IMR-90 (cell line): ENCODE results near the gene HINT3. TPM values are rescaled to one million over a fixed set of nuclear protein-coding genes. Genes with fewer than 3 reads are reported as not detected.

Source experiments
- ATAC-seq: fragments of 200-7000 bp; cut with Tn5 transposase; 2 replicates; pipeline ENCODE4 v1.9.1; 2020; ENCODE audit warnings: low read depth, mild to moderate bottlenecking, moderate library complexity
- BruUV-seq: library from RNA; stranded (reverse); fragments of 400-500 nt; replicated peaks from 2 replicates; lab custom pipeline; 2021; lab: Mats Ljungman, UMichigan
- CTCF ChIA-PET: fragments of 300-600 bp; formaldehyde crosslinking; extraction: SDS; loops from one replicate; lab custom pipeline; 2021; ENCODE audit warnings: antibody characterized with exemption; lab: Yijun Ruan, JAX
- POLR2A ChIA-PET: fragments of 300-600 bp; sonication (Branson Sonifier 250); formaldehyde crosslinking; loops from one replicate; lab custom pipeline; 2022; ENCODE audit warnings: antibody characterized with exemption; ENCODE audit not compliant: unreplicated experiment; lab: Charles Lee
- DNase-seq: peaks from one replicate; pipeline ENCODE4 v3.0.0; 2013
- H2AFZ ChIP-seq: replicated peaks from 2 replicates; pipeline ENCODE3; 2013; ENCODE audit warnings: low read length, mild to moderate bottlenecking; ENCODE audit not compliant: poor library complexity
- H2AK5ac ChIP-seq: 2 replicates; pipeline ENCODE4 v1.6.1; 2013; ENCODE audit warnings: low read depth, low read length, inconsistent platforms
- H2AK9ac ChIP-seq: replicated peaks from 2 replicates; pipeline ENCODE3; 2013; ENCODE audit warnings: mild to moderate bottlenecking, low read depth, low read length, moderate library complexity; ENCODE audit not compliant: poor library complexity
- H2BK120ac ChIP-seq: 2 replicates; pipeline ENCODE4 v1.6.1; 2013; ENCODE audit warnings: low read depth, low read length, inconsistent platforms
- H2BK15ac ChIP-seq: 3 replicates; pipeline ENCODE4 v1.6.1; 2013; ENCODE audit warnings: low read depth, low read length, inconsistent platforms
- H2BK20ac ChIP-seq: 2 replicates; pipeline ENCODE4 v1.6.1; 2013; ENCODE audit warnings: low read depth, mild to moderate bottlenecking, inconsistent platforms, low read length, moderate library complexity
- H2BK5ac ChIP-seq: 2 replicates; pipeline ENCODE4 v1.6.1; 2013; ENCODE audit warnings: mild to moderate bottlenecking, low read depth, low read length, inconsistent platforms; ENCODE audit not compliant: poor library complexity, severe bottlenecking
- H3K14ac ChIP-seq: replicated peaks from 2 replicates; pipeline ENCODE4 v1.6.1; 2013; ENCODE audit warnings: low read depth, low read length, inconsistent platforms
- H3K18ac ChIP-seq: 2 replicates; pipeline ENCODE4 v1.6.1; 2013; ENCODE audit warnings: low read depth, low read length, control low read depth
- H3K23ac ChIP-seq: 2 replicates; pipeline ENCODE4 v1.6.1; 2013; ENCODE audit warnings: low read depth, low read length, inconsistent platforms
- H3K27ac ChIP-seq: 2 replicates; pipeline ENCODE4 v1.5.1; 2013; ENCODE audit warnings: mild to moderate bottlenecking, control low read depth, low read length; ENCODE audit not compliant: insufficient read depth
- H3K27me3 ChIP-seq: 2 replicates; pipeline ENCODE4 v1.6.1; 2013; ENCODE audit warnings: low read length; ENCODE audit not compliant: control insufficient read depth, insufficient read depth
- H3K36me3 ChIP-seq: 2 replicates; pipeline ENCODE4 v1.6.1; 2013; ENCODE audit warnings: low read length, mixed read lengths; ENCODE audit not compliant: control insufficient read depth, insufficient read depth
- H3K4ac ChIP-seq: 2 replicates; pipeline ENCODE4 v1.6.1; 2013; ENCODE audit warnings: low read depth, low read length, inconsistent platforms
- H3K4me1 ChIP-seq: 2 replicates; pipeline ENCODE4 v1.6.1; 2013; ENCODE audit warnings: low read length, mixed read lengths; ENCODE audit not compliant: control insufficient read depth, insufficient read depth
- H3K4me2 ChIP-seq: 2 replicates; pipeline ENCODE4 v1.6.1; 2013; ENCODE audit warnings: low read depth, mild to moderate bottlenecking, control low read depth, low read length, moderate library complexity
- H3K4me3 ChIP-seq: 2 replicates; pipeline ENCODE4 v1.5.1; 2013; ENCODE audit warnings: low read depth, mild to moderate bottlenecking, control low read depth, low read length, moderate library complexity; ENCODE audit not compliant: insufficient read depth
- H3K56ac ChIP-seq: 2 replicates; pipeline ENCODE4 v1.6.1; 2013; ENCODE audit warnings: low read length, inconsistent platforms; ENCODE audit not compliant: insufficient read depth; ENCODE audit errors: extremely low read depth
- H3K79me1 ChIP-seq, 2 experiments: 2 replicates each; pipeline ENCODE4 v1.6.1; 2013; ENCODE audit warnings: low read length in 2 of 2, inconsistent platforms in 1 of 2, low read depth in 1 of 2
- H3K9ac ChIP-seq: 2 replicates; pipeline ENCODE4 v1.6.1; 2013; ENCODE audit warnings: low read depth, low read length, control low read depth
- H3K9me1 ChIP-seq: 2 replicates; pipeline ENCODE4 v1.6.1; 2013; ENCODE audit warnings: low read length, inconsistent platforms; ENCODE audit not compliant: insufficient read depth
- H3K9me3 ChIP-seq: 2 replicates; pipeline ENCODE4 v1.6.1; 2013; ENCODE audit warnings: low read length; ENCODE audit not compliant: control insufficient read depth, insufficient read depth
- H4K20me1 ChIP-seq: 2 replicates; pipeline ENCODE4 v1.6.1; 2013; ENCODE audit warnings: low read length, inconsistent platforms; ENCODE audit not compliant: insufficient read depth
- H4K5ac ChIP-seq: 2 replicates; pipeline ENCODE4 v1.6.1; 2013; ENCODE audit warnings: mild to moderate bottlenecking, low read depth, low read length, control low read depth
- H4K8ac ChIP-seq, 2 experiments: 2 replicates each; pipeline ENCODE4 v1.6.1; 2013; ENCODE audit warnings: low read depth in 2 of 2, low read length in 2 of 2, control low read depth in 1 of 2, inconsistent platforms in 1 of 2
- H4K91ac ChIP-seq: 2 replicates; pipeline ENCODE4 v1.6.1; 2013; ENCODE audit warnings: low read depth, low read length, inconsistent platforms; ENCODE audit not compliant: insufficient read depth
- BHLHE40 ChIP-seq: fragments of 150-350 bp; IDR thresholded peaks from 2 replicates; pipeline ENCODE4 v1.6.1; 2016; ENCODE audit warnings: mild to moderate bottlenecking, low read depth, low read length
- CEBPB ChIP-seq: IDR thresholded peaks from 2 replicates; pipeline ENCODE4 v1.6.1; 2012; ENCODE audit warnings: low read depth, low read length, improper control_type of control experiment
- CHD1 ChIP-seq: IDR thresholded peaks from 2 replicates; pipeline ENCODE4 v1.6.1; 2012; ENCODE audit warnings: low read depth, low read length, improper control_type of control experiment
- ELK1 ChIP-seq: fragments of 150-350 bp; IDR thresholded peaks from 2 replicates; pipeline ENCODE4 v1.6.1; 2016; ENCODE audit warnings: low read depth, mild to moderate bottlenecking, low read length, moderate library complexity, borderline replicate concordance
- FOS ChIP-seq: fragments of 150-350 bp; IDR thresholded peaks from 2 replicates; pipeline ENCODE4 v1.6.1; 2016; ENCODE audit warnings: low read depth, low read length
- MAFK ChIP-seq: IDR thresholded peaks from 2 replicates; pipeline ENCODE4 v1.6.1; 2012; ENCODE audit warnings: low read depth, low read length, improper control_type of control experiment
- MAZ ChIP-seq: IDR thresholded peaks from 2 replicates; pipeline ENCODE4 v1.6.1; 2012; ENCODE audit warnings: low read depth, mild to moderate bottlenecking, low read length, improper control_type of control experiment, moderate library complexity, borderline replicate concordance
- MXI1 ChIP-seq: IDR thresholded peaks from 2 replicates; pipeline ENCODE4 v1.6.1; 2012; ENCODE audit warnings: low read depth, mild to moderate bottlenecking, low read length, moderate library complexity, borderline replicate concordance
- NFE2L2 ChIP-seq: fragments of 150-350 bp; IDR thresholded peaks from 2 replicates; pipeline ENCODE4 v1.6.1; 2016; ENCODE audit warnings: low read depth, mild to moderate bottlenecking, low read length
- POLR2A ChIP-seq: IDR thresholded peaks from 2 replicates; pipeline ENCODE4 v1.6.1; 2012; ENCODE audit warnings: mild to moderate bottlenecking, low read depth, low read length
- RAD21 ChIP-seq: IDR thresholded peaks from 2 replicates; pipeline ENCODE4 v1.6.1; 2012; ENCODE audit warnings: low read length, improper control_type of control experiment
- RCOR1 ChIP-seq: IDR thresholded peaks from 2 replicates; pipeline ENCODE4 v1.6.1; 2012; ENCODE audit warnings: mild to moderate bottlenecking, low read length, improper control_type of control experiment; ENCODE audit not compliant: insufficient replicate concordance
- RFX5 ChIP-seq: IDR thresholded peaks from 2 replicates; pipeline ENCODE4 v1.8.0; 2012; ENCODE audit warnings: low read depth, mild to moderate bottlenecking, low read length, moderate library complexity
- SMC3 ChIP-seq: fragments of 150-350 bp; IDR thresholded peaks from 2 replicates; pipeline ENCODE4 v1.6.1; 2016; ENCODE audit warnings: low read depth, mild to moderate bottlenecking, antibody characterized with exemption, low read length, moderate library complexity
- WGBS, 2 experiments: methylation state at CpG; one replicate each; pipeline versions ENCODE4 v1.1.5 to v1.1.7; 2013; ENCODE audit warnings: missing lambda C conversion rate in 2 of 2; ENCODE audit not compliant: insufficient read length in 1 of 2; ENCODE audit errors: extremely low coverage in 2 of 2; 5-methylcytosine and 5-hydroxymethylcytosine counted together
- dilution Hi-C: fragments of 300-500 bp; cut with HindIII; formaldehyde crosslinking; loops from one replicate; pipeline ENCODE4 v1.14.3; 2018; ENCODE audit warnings: low sequenced_read_pairs; ENCODE audit not compliant: unreplicated experiment
- in situ Hi-C: fragments of 300-500 bp; cut with MboI; formaldehyde crosslinking; loops from 3 replicates; pipeline ENCODE4 v1.14.3; 2019; ENCODE audit warnings: low sequenced_read_pairs, inconsistent platforms, mixed read lengths
- intact Hi-C: fragments of 100-400 bp; cut with micrococcal nuclease; formaldehyde crosslinking; loops from 2 replicates; pipeline ENCODE4 v1.10.0; 2022
- polyA plus RNA-seq, 3 experiments: library from polyadenylated mRNA; depleted of rRNA; stranded (reverse); fragments of >200 nt; gene quantifications; 2 replicates each; pipeline ENCODE4 v1.2.3, GENCODE V29; 2012; ENCODE audit warnings: low replicate concordance in 1 of 3
- total RNA-seq: library from RNA; depleted of rRNA; stranded (reverse); fragments of >200 nt; gene quantifications from 2 replicates; pipeline ENCODE4 v1.2.3, GENCODE V29; 2012
- TF ChIP-seq, protein P1 (sequence below): conservative IDR thresholded peaks from 2 replicates; pipeline ENCODE4 v1.5.1; 2012; ENCODE audit warnings: mild to moderate bottlenecking, low read depth, low read length, improper control_type of control experiment
- TF ChIP-seq, protein P2 (sequence below): fragments of 150-350 bp; IDR thresholded peaks from 2 replicates; pipeline ENCODE4 v1.6.1; 2017; ENCODE audit warnings: mild to moderate bottlenecking, antibody characterized with exemption, low read length, low read depth

Gene HINT3
- total and polyA plus RNA-seq, 2 of the 4 experiments (the other 2 are of a cell fraction) = 3.4 to 6.5 TPM

GRCh38 chr6:125970760-125971159, 14.2 kb downstream of the HINT3 start:
- no TSS peak for BruUV-seq
- Histone ChIP-seq H3K9ac (no peak overlapping the region), H3K56ac (no peak overlapping the region), H3K4me3 (no peak overlapping the region), H4K91ac (no peak overlapping the region), H3K9me3 (no peaks in the 10 kb centered on the region), H3K14ac (no peak overlapping the region), H3K18ac (no peak overlapping the region), H2BK5ac (no peak overlapping the region), H3K4ac (no peak overlapping the region), H2BK120ac (no peak overlapping the region), H3K27ac (no peak overlapping the region), H2AK9ac (no peak overlapping the region), H3K23ac (no peak overlapping the region), H4K5ac (no peak overlapping the region), H2BK20ac (no peak overlapping the region), H3K79me1 (peaks cover 0 to 2% of the 10 kb centered on the region in 2 experiments; a peak in 2 of 4 replicates), H3K36me3 (peaks cover 2% of the 10 kb centered on the region; the same call in 1 of the 2 replicates), H2AK5ac (no peak overlapping the region), H4K8ac (no peak overlapping the region), H3K4me2 (no peak overlapping the region), H3K4me1 (no peaks in the 10 kb centered on the region), H2BK15ac (no peak overlapping the region), H4K20me1 (no peaks in the 10 kb centered on the region), H3K27me3 (no peaks in the 10 kb centered on the region), H2AFZ (no peak overlapping the region), H3K9me1 (no peaks in the 10 kb centered on the region)
- ChIA-PET CTCF (interaction anchor here (0.8 to 1.1 kb wide), 2 partner anchors 15 to 47 kb away, joined by 3 to 5 read pairs; no protein-coding TSS in a partner anchor), POLR2A (no interaction called here)
- DNase-seq (no peak), ATAC-seq (no peak)
- in situ Hi-C loops = loop anchor here (10.0 kb wide), 1 partner anchor 656 kb away; no protein-coding TSS in a partner anchor
- TF ChIP-seq, protein P1, sequence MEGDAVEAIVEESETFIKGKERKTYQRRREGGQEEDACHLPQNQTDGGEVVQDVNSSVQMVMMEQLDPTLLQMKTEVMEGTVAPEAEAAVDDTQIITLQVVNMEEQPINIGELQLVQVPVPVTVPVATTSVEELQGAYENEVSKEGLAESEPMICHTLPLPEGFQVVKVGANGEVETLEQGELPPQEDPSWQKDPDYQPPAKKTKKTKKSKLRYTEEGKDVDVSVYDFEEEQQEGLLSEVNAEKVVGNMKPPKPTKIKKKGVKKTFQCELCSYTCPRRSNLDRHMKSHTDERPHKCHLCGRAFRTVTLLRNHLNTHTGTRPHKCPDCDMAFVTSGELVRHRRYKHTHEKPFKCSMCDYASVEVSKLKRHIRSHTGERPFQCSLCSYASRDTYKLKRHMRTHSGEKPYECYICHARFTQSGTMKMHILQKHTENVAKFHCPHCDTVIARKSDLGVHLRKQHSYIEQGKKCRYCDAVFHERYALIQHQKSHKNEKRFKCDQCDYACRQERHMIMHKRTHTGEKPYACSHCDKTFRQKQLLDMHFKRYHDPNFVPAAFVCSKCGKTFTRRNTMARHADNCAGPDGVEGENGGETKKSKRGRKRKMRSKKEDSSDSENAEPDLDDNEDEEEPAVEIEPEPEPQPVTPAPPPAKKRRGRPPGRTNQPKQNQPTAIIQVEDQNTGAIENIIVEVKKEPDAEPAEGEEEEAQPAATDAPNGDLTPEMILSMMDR = no peak
- TF ChIP-seq BHLHE40 = no peak
- no peak for TF ChIP-seq RFX5
- TF ChIP-seq FOS = no peak
- TF ChIP-seq, protein P2, sequence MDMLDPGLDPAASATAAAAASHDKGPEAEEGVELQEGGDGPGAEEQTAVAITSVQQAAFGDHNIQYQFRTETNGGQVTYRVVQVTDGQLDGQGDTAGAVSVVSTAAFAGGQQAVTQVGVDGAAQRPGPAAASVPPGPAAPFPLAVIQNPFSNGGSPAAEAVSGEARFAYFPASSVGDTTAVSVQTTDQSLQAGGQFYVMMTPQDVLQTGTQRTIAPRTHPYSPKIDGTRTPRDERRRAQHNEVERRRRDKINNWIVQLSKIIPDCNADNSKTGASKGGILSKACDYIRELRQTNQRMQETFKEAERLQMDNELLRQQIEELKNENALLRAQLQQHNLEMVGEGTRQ = no peak
- no peak for TF ChIP-seq RAD21
- TF ChIP-seq CHD1 = no peak
- no peak for TF ChIP-seq NFE2L2
- TF ChIP-seq POLR2A = no peak
- TF ChIP-seq RCOR1 = no peak
- TF ChIP-seq ELK1 = no peak
- TF ChIP-seq MAZ = no peak
- TF ChIP-seq MXI1 = no peak
- no peak for TF ChIP-seq SMC3
- TF ChIP-seq MAFK = no peak
- TF ChIP-seq CEBPB = no peak
- dilution Hi-C loops = no loop called here
- WGBS, 2 experiments = no CpG with 5 or more reads among the region's 2 CpGs
- intact Hi-C loops = loop anchor here (5.0 kb wide), 2 partner anchors 113 to 658 kb away; no protein-coding TSS in a partner anchor
